22Rv1 (cell line): Measurements from ENCODE around the gene ORC2.
A peak's percentile ranks its signal among the peaks of the same experiment; 100 is the strongest.

Source experiments
- H3K27ac ChIP-seq: fragments of 450-650 bp; 2 replicates; pipeline ENCODE4 v1.5.1; 2017
- ZFX ChIP-seq: fragments of 450-650 bp; IDR thresholded peaks from 2 replicates; pipeline ENCODE4 v1.6.1; 2017; ENCODE audit warnings: antibody characterized with exemption, borderline replicate concordance
- TF ChIP-seq, protein P1 (sequence below): fragments of 450-650 bp; IDR thresholded peaks from 2 replicates; pipeline ENCODE4 v1.5.1; 2017; ENCODE audit warnings: mild to moderate bottlenecking

The ORC2 gene

GRCh38 chr2:200930947-200931626 lies 32.4 kb downstream of the ORC2 start:
- 0 out of 2 replicates have a peak overlapping the region, but pooled peaks have one; percentile 19 for H3K27ac ChIP-seq
- TF ChIP-seq, protein P1, sequence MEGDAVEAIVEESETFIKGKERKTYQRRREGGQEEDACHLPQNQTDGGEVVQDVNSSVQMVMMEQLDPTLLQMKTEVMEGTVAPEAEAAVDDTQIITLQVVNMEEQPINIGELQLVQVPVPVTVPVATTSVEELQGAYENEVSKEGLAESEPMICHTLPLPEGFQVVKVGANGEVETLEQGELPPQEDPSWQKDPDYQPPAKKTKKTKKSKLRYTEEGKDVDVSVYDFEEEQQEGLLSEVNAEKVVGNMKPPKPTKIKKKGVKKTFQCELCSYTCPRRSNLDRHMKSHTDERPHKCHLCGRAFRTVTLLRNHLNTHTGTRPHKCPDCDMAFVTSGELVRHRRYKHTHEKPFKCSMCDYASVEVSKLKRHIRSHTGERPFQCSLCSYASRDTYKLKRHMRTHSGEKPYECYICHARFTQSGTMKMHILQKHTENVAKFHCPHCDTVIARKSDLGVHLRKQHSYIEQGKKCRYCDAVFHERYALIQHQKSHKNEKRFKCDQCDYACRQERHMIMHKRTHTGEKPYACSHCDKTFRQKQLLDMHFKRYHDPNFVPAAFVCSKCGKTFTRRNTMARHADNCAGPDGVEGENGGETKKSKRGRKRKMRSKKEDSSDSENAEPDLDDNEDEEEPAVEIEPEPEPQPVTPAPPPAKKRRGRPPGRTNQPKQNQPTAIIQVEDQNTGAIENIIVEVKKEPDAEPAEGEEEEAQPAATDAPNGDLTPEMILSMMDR: no peak
- no peak for TF ChIP-seq ZFX

GRCh38 chr2:200929334-200930249 lies 33.9 kb downstream of the ORC2 start:
- no peak overlapping the region for H3K27ac ChIP-seq
- TF ChIP-seq, protein P1: no peak
- no peak for TF ChIP-seq ZFX

DNA sequence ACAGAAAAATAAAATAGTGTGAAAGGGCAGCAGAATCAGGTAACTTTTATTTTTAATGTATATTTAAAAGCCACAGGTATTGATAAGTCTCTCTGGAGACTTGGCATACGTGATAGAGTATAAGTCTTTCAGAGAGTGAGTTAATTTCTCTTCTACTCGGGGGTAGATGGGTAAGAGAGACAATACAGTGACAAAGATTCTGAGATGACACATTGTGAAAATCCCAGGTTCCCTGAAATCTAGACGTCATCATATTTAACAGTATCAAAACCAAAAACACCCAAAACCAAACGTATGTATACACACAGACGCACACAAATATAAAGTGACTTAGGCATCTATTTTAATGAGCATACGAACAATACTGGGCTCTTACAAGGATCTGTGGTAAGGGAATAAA lies 41.0 kb downstream of the ORC2 start:
- no peak overlapping the region for H3K27ac ChIP-seq
- TF ChIP-seq, protein P1: no peak
- TF ChIP-seq ZFX: no peak

- H3K27ac ChIP-seq: no peak overlapping the region
- TF ChIP-seq ZFX: no peak
- TF ChIP-seq, protein P1: no peak
Measured at GRCh38 chr2:200913654-200914053, 49.8 kb downstream of the ORC2 start.

DNA sequence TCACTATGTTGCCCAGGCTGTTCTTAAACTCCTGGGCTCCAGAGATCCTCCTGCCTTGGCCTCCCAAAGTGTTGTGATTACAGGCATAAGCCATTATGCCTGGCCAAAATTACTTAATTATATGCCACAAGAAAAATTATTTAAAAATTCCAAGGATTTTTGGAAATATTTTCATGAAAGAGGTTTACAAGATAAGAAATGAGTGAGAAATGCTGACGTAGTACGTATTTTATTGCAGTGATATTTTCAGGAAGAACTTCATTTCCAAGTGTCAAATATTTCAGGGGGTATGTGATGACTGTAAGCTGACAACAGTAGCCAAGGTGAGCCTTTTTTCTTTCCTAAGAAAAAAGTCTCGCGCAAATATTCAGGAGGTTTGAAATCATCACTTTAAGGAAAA lies 53.5 kb downstream of the ORC2 start:
- H3K27ac ChIP-seq: no peak overlapping the region
- no peak for TF ChIP-seq ZFX
- TF ChIP-seq, protein P1: no peak

- TF ChIP-seq, protein P1: peak; percentile 86
- no peak for TF ChIP-seq ZFX
- no peak overlapping the region for H3K27ac ChIP-seq
Measured at GRCh38 chr2:200905618-200906296, 57.7 kb downstream of the ORC2 start.
